ENCODE results near the gene OTX2. TPM values are rescaled to one million over a fixed set of nuclear protein-coding genes. Genes with fewer than 3 reads are reported as not detected.

The OTX2 gene
- total RNA-seq, 1 experiment from 2014 or later, result not detected

- H3K4me2 ChIP-seq (ENCODE audit: low read length), result no peak overlapping the region
- ATAC-seq, result no peak
These were observed 15.6 kb downstream of the OTX2 start for GRCh38 chr14:56794557-56795283.

More at GRCh38 chr14:56794557-56795283, 15.6 kb downstream of the OTX2 start:
- Histone ChIP-seq H3K4me3 (replicated peaks in 1 of 2; ENCODE audit: low read depth in 1 of 2, low read length in 2 of 2) (no peak overlapping the region), H3K79me2 (ENCODE audit: insufficient read depth, low read length) (no peaks in the 10 kb centered on the region), H3K4me1 (ENCODE audit: control insufficient read depth in 1 of 2, insufficient read depth in 2 of 2, low read length in 2 of 2) (no peaks in the 10 kb centered on the region), H3K27ac (ENCODE audit: low read depth, low read length) (no peak overlapping the region), H4K20me1 (ENCODE audit: insufficient read depth) (no peaks in the 10 kb centered on the region), H3K9me2 (ENCODE audit: insufficient read depth) (no peaks in the 10 kb centered on the region), H3K9me3 (ENCODE audit: control insufficient read depth in 1 of 2, insufficient read depth in 1 of 2, low read depth in 1 of 2, low read length in 2 of 2) (no peaks in the 10 kb centered on the region), H3K9ac (ENCODE audit: low read length) (no peak overlapping the region), H3K27me3 (ENCODE audit: insufficient read depth, low read length) (peaks cover 9% of the 10 kb centered on the region; the same call in 1 of the 2 replicates), H3K36me3 (ENCODE audit: control insufficient read depth in 1 of 2, insufficient read depth in 2 of 2, low read length in 2 of 2) (no peaks in the 10 kb centered on the region), H2AFZ (ENCODE audit: low read depth, low read length, poor library complexity, severe bottlenecking) (no peak overlapping the region)
- ChIA-PET POLR2A (no interaction called here), RAD21 (ENCODE audit: low non-redundant PET in 1 of 2, low total read pairs in 2 of 2, uncharacterized antibody in 2 of 2, unreplicated experiment in 2 of 2) (no interaction called here), CTCF (no interaction called here)
- DNase-seq (ENCODE audit: low read depth, low spot score), result no peak
- intact Hi-C loops (cut with micrococcal nuclease), result no loop called here
- TF ChIP-seq, protein P1, sequence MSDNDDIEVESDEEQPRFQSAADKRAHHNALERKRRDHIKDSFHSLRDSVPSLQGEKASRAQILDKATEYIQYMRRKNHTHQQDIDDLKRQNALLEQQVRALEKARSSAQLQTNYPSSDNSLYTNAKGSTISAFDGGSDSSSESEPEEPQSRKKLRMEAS (IDR thresholded peaks at IDR 0.05), result no peak
- TF ChIP-seq CBX3 (IDR thresholded peaks at IDR 0.05; ENCODE audit: low read depth), result no peak
- TF ChIP-seq POLR2AphosphoS5 (IDR thresholded peaks at IDR 0.05; ENCODE audit: low read depth, low read length), result no peak
- TF ChIP-seq FOSL1 (IDR thresholded peaks at IDR 0.05; ENCODE audit: low read depth), result no peak
- TF ChIP-seq, protein P2, sequence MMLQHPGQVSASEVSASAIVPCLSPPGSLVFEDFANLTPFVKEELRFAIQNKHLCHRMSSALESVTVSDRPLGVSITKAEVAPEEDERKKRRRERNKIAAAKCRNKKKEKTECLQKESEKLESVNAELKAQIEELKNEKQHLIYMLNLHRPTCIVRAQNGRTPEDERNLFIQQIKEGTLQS (IDR thresholded peaks at IDR 0.05), result no peak
- TF ChIP-seq SRF (IDR thresholded peaks at IDR 0.05; ENCODE audit: low read depth), result no peak
- TF ChIP-seq ZBTB33 (IDR thresholded peaks at IDR 0.05; ENCODE audit: extremely low read depth, insufficient replicate concordance, low read length), result no peak
- TF ChIP-seq CEBPB (IDR thresholded peaks at IDR 0.05; ENCODE audit: low read depth), result no peak
- TF ChIP-seq JUND (IDR thresholded peaks at IDR 0.05), result no peak
- TF ChIP-seq SIN3A (IDR thresholded peaks at IDR 0.05; ENCODE audit: low read depth), result no peak
- TF ChIP-seq, protein P3, sequence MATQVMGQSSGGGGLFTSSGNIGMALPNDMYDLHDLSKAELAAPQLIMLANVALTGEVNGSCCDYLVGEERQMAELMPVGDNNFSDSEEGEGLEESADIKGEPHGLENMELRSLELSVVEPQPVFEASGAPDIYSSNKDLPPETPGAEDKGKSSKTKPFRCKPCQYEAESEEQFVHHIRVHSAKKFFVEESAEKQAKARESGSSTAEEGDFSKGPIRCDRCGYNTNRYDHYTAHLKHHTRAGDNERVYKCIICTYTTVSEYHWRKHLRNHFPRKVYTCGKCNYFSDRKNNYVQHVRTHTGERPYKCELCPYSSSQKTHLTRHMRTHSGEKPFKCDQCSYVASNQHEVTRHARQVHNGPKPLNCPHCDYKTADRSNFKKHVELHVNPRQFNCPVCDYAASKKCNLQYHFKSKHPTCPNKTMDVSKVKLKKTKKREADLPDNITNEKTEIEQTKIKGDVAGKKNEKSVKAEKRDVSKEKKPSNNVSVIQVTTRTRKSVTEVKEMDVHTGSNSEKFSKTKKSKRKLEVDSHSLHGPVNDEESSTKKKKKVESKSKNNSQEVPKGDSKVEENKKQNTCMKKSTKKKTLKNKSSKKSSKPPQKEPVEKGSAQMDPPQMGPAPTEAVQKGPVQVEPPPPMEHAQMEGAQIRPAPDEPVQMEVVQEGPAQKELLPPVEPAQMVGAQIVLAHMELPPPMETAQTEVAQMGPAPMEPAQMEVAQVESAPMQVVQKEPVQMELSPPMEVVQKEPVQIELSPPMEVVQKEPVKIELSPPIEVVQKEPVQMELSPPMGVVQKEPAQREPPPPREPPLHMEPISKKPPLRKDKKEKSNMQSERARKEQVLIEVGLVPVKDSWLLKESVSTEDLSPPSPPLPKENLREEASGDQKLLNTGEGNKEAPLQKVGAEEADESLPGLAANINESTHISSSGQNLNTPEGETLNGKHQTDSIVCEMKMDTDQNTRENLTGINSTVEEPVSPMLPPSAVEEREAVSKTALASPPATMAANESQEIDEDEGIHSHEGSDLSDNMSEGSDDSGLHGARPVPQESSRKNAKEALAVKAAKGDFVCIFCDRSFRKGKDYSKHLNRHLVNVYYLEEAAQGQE (IDR thresholded peaks at IDR 0.05; ENCODE audit: low read depth), result no peak
- no peak for TF ChIP-seq EZH2phosphoT487 (IDR thresholded peaks at IDR 0.05; ENCODE audit: borderline replicate concordance)
- TF ChIP-seq EGR1 (IDR thresholded peaks at IDR 0.05; ENCODE audit: low read depth), result no peak
- no peak for TF ChIP-seq ELF1 (IDR thresholded peaks at IDR 0.05; ENCODE audit: borderline replicate concordance, low read depth)
- TF ChIP-seq POLR2A (IDR thresholded peaks at IDR 0.05; ENCODE audit: borderline replicate concordance, extremely low read depth, insufficient read depth, insufficient read length), result no peak
- no TSS peak for BruUV-seq (replicated peaks)
